Neural cell (in vitro differentiated cells): Measurements from ENCODE around the gene ARHGEF4. TPM values are rescaled to one million over a fixed set of nuclear protein-coding genes. Genes with fewer than 3 reads are reported as not detected.

Experiments used
- H2AFZ ChIP-seq: fragments of 200-600, 300-800 bp; sonication (generic), shearing (Covaris generic); 2 replicates; pipeline ENCODE4 v1.6.0; 2014; ENCODE audit warnings: low read depth, mild to moderate bottlenecking, antibody characterized with exemption, low read length, moderate library complexity
- H3F3A ChIP-seq: fragments of 200-600 bp; shearing (Covaris generic); 2 replicates; pipeline ENCODE4 v1.6.1; 2016; ENCODE audit warnings: mild to moderate bottlenecking, moderate library complexity, mixed read lengths, antibody characterized with exemption, low read length; ENCODE audit not compliant: insufficient read depth, poor library complexity, severe bottlenecking
- H3K27ac ChIP-seq: fragments of 200-600, 300-800 bp; sonication (generic), shearing (Covaris generic); 2 replicates; pipeline ENCODE4 v1.5.1; 2014; ENCODE audit warnings: mild to moderate bottlenecking, low read length, moderate library complexity
- H3K27me3 ChIP-seq: fragments of 300-800, 200-600 bp; sonication (generic), shearing (Covaris generic); 2 replicates; pipeline ENCODE4 v1.6.0; 2014; ENCODE audit warnings: mild to moderate bottlenecking, low read depth, low read length, moderate library complexity; ENCODE audit not compliant: insufficient read depth
- H3K36me3 ChIP-seq: fragments of 300-800, 200-600 bp; sonication (generic), shearing (Covaris generic); 2 replicates; pipeline ENCODE4 v1.5.1; 2014; ENCODE audit warnings: mild to moderate bottlenecking, antibody characterized with exemption, low read length, moderate library complexity; ENCODE audit not compliant: insufficient read depth
- H3K4me2 ChIP-seq: fragments of 300-800, 200-600 bp; sonication (generic), shearing (Covaris generic); 2 replicates; pipeline ENCODE4 v1.6.0; 2014; ENCODE audit warnings: mild to moderate bottlenecking, low read length
- H3K4me3 ChIP-seq: fragments of 300-800, 200-600 bp; sonication (generic), shearing (Covaris generic); 2 replicates; pipeline ENCODE4 v1.5.1; 2014; ENCODE audit warnings: mild to moderate bottlenecking, low read length, moderate library complexity
- H3K79me2 ChIP-seq: fragments of 200-600 bp; shearing (Covaris generic); replicated peaks from 2 replicates; pipeline ENCODE4 v1.6.0; 2014; ENCODE audit warnings: mild to moderate bottlenecking, low read length, moderate library complexity; ENCODE audit not compliant: insufficient read depth
- H3K9ac ChIP-seq: fragments of 300-800, 200-600 bp; sonication (generic), shearing (Covaris generic); 2 replicates; pipeline ENCODE4 v1.6.1; 2016; ENCODE audit warnings: mild to moderate bottlenecking, low read length, mixed read lengths
- H3K9me2 ChIP-seq: fragments of 200-600 bp; shearing (Covaris generic); 2 replicates; pipeline ENCODE4 v1.6.1; 2016; ENCODE audit warnings: mild to moderate bottlenecking, low read length, mixed read lengths; ENCODE audit not compliant: insufficient read depth
- H3K9me3 ChIP-seq: fragments of 200-600, 300-800 bp; sonication (generic), shearing (Covaris generic); 2 replicates; pipeline ENCODE4 v1.6.1; 2016; ENCODE audit warnings: mild to moderate bottlenecking, mixed run types, low read length, moderate library complexity, mixed read lengths
- H4K20me1 ChIP-seq: fragments of 200-600 bp; shearing (Covaris generic); 2 replicates; pipeline ENCODE4 v1.6.1; 2016; ENCODE audit warnings: mild to moderate bottlenecking, mixed run types; ENCODE audit not compliant: insufficient read depth
- CTCF ChIP-seq: fragments of 450-650 bp; IDR thresholded peaks from 2 replicates; pipeline ENCODE4 v1.5.1; 2014; ENCODE audit warnings: antibody characterized with exemption, mild to moderate bottlenecking, moderate library complexity; ENCODE audit not compliant: poor library complexity, severe bottlenecking
- EP300 ChIP-seq: fragments of 450-650 bp; conservative IDR thresholded peaks from 2 replicates; pipeline ENCODE4 v1.6.1; 2014; ENCODE audit warnings: antibody characterized with exemption, mild to moderate bottlenecking, moderate library complexity; ENCODE audit not compliant: poor library complexity, severe bottlenecking
- EZH2 ChIP-seq: fragments of 200-600, 300-800 bp; shearing (Covaris generic), sonication (generic); IDR thresholded peaks from 2 replicates; pipeline ENCODE4 v1.6.1; 2014; ENCODE audit warnings: antibody characterized with exemption, low read length, borderline replicate concordance, mild to moderate bottlenecking; ENCODE audit not compliant: insufficient read depth, poor library complexity, severe bottlenecking
- MXI1 ChIP-seq: fragments of 450-650 bp; conservative IDR thresholded peaks from 2 replicates; pipeline ENCODE4 v1.6.1; 2014; ENCODE audit warnings: antibody characterized with exemption, mild to moderate bottlenecking; ENCODE audit not compliant: poor library complexity, severe bottlenecking
- POLR2AphosphoS5 ChIP-seq: IDR thresholded peaks from 2 replicates; pipeline ENCODE4 v1.6.1; 2012
- RAD21 ChIP-seq: fragments of 450-650 bp; conservative IDR thresholded peaks from 2 replicates; pipeline ENCODE4 v1.6.1; 2014; ENCODE audit warnings: antibody characterized with exemption, mild to moderate bottlenecking, moderate library complexity
- REST ChIP-seq: IDR thresholded peaks from 2 replicates; pipeline ENCODE4 v1.6.1; 2012; ENCODE audit warnings: borderline replicate concordance
- SMC3 ChIP-seq: fragments of 450-650 bp; conservative IDR thresholded peaks from 2 replicates; pipeline ENCODE4 v1.6.1; 2014; ENCODE audit warnings: antibody characterized with exemption, mild to moderate bottlenecking, moderate library complexity; ENCODE audit not compliant: poor library complexity
- TAF1 ChIP-seq: IDR thresholded peaks from 2 replicates; pipeline ENCODE4 v1.6.1; 2012; ENCODE audit warnings: low read depth
- polyA plus RNA-seq: library from polyadenylated mRNA; depleted of rRNA; stranded (reverse); fragments of >200 nt; gene quantifications from 2 replicates; pipeline ENCODE4 v1.2.3, GENCODE V29; 2014

The ARHGEF4 gene
- polyA plus RNA-seq, 1 donor from 2014 or later: 45.9 TPM

- Histone ChIP-seq H4K20me1 (no peaks in the 10 kb centered on the region), H3K9me2 (no peaks in the 10 kb centered on the region), H3K79me2 (no peaks in the 10 kb centered on the region), H3K9me3 (no peaks in the 10 kb centered on the region), H3K4me3 (no peak overlapping the region), H3K9ac (no peak overlapping the region), H3K36me3 (no peaks in the 10 kb centered on the region), H3F3A (no peaks in the 10 kb centered on the region), H3K4me2 (no peak overlapping the region), H2AFZ (no peak overlapping the region), H3K27ac (no peak overlapping the region), H3K27me3 (no peaks in the 10 kb centered on the region)
- TF ChIP-seq SMC3: no peak
- no peak for TF ChIP-seq POLR2AphosphoS5
- no peak for TF ChIP-seq MXI1
- TF ChIP-seq RAD21: no peak
- no peak for TF ChIP-seq REST
- no peak for TF ChIP-seq CTCF
- no peak for TF ChIP-seq EP300
- no peak for TF ChIP-seq EZH2
- no peak for TF ChIP-seq TAF1
Observed at GRCh38 chr2:130998561-130998960, 161.8 kb downstream of the ARHGEF4 start.

GRCh38 chr2:131004446-131005209 is 167.9 kb downstream of the ARHGEF4 start:
- Histone ChIP-seq H4K20me1 (no peaks in the 10 kb centered on the region), H3K9me3 (no peaks in the 10 kb centered on the region), H3K36me3 (no peaks in the 10 kb centered on the region), H3K79me2 (no peaks in the 10 kb centered on the region), H3K4me3 (no peak overlapping the region), H2AFZ (no peak overlapping the region), H3F3A (no peaks in the 10 kb centered on the region), H3K9me2 (no peaks in the 10 kb centered on the region), H3K27ac (no peak overlapping the region), H3K9ac (no peak overlapping the region), H3K4me2 (no peak overlapping the region), H3K27me3 (no peaks in the 10 kb centered on the region)
- no peak for TF ChIP-seq REST
- TF ChIP-seq RAD21: no peak
- no peak for TF ChIP-seq MXI1
- TF ChIP-seq SMC3: no peak
- no peak for TF ChIP-seq EZH2
- no peak for TF ChIP-seq POLR2AphosphoS5
- TF ChIP-seq CTCF: no peak
- no peak for TF ChIP-seq TAF1
- TF ChIP-seq EP300: no peak
